Skeletal muscle tissue (tissue), 4 donors: Measurements from ENCODE around the gene ARCN1. TPM values are rescaled to one million over a fixed set of nuclear protein-coding genes. Genes with fewer than 3 reads are reported as not detected.

Experiments used
- H3K27ac ChIP-seq: one replicate; pipeline ENCODE4 v1.7.0; 2013; ENCODE audit warnings: mild to moderate bottlenecking, low read depth, low read length, inconsistent platforms
- H3K27me3 ChIP-seq, 3 donors: one replicate each; pipeline ENCODE4 v1.7.0; 2013; ENCODE audit warnings: low read length in 3 of 3; ENCODE audit not compliant: control insufficient read depth in 3 of 3, insufficient read depth in 3 of 3
- H3K36me3 ChIP-seq, 3 donors: one replicate each; pipeline ENCODE4 v1.7.0; 2013; ENCODE audit warnings: low read length in 3 of 3; ENCODE audit not compliant: control insufficient read depth in 3 of 3, insufficient read depth in 3 of 3
- H3K4me1 ChIP-seq, 3 donors: one replicate each; pipeline ENCODE4 v1.7.0; 2013; ENCODE audit warnings: low read length in 3 of 3, mild to moderate bottlenecking in 3 of 3; ENCODE audit not compliant: control insufficient read depth in 3 of 3, insufficient read depth in 3 of 3
- H3K4me3 ChIP-seq, 3 donors: one replicate each; pipeline ENCODE4 v1.7.0; 2013; ENCODE audit warnings: low read length in 3 of 3
- H3K9ac ChIP-seq, 3 donors: one replicate each; pipeline ENCODE4 v1.7.0; 2013; ENCODE audit warnings: low read length in 3 of 3, mild to moderate bottlenecking in 3 of 3, moderate library complexity in 2 of 3, low read depth in 1 of 3
- H3K9me3 ChIP-seq, 3 donors: one replicate each; pipeline ENCODE4 v1.7.0; 2013; ENCODE audit warnings: low read length in 3 of 3; ENCODE audit not compliant: control insufficient read depth in 3 of 3
- total RNA-seq: library from RNA; depleted of rRNA; stranded (reverse); fragments of >200 nt; gene quantifications from one replicate; pipeline ENCODE4 v1.2.3, GENCODE V29; 2014
- donor health status: Osteomylitis.

The ARCN1 gene
- total RNA-seq, 1 donor from 2014 or later = 61.1 TPM

DNA sequence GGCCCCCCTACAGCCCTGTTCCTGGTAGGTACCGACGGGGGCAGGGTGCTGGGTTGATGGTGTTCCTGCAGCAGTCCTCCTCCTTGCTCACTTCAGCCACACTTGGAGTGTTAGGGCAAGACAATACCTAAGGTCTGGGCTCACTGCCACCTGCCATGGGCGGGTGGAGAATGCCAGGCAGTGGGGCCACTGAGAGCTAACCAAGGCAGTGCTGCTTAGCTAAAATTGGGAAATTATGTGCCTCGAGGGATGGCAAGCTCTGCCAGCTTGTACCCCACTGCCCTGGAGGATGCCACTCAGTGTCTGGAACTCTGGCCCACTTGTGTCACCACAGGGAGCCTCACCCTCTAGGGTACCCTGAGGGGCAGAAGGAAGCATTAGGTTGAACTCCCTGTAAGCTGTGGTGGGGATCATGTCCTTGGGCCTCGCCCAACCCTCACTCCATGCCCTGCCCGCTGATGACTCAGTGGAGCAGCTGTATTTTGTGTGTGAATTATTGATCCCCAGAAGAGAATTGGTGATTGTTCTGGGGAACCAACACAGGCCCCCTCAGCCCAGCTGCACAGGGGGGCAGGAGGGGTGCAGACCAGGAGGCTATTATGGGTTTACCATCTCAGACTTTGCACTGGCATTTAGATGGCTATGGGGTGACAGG is 53.0 kb downstream of the ARCN1 start:
- Histone ChIP-seq H3K36me3 (peaks cover 31 to 33% (median 31%) of the 10 kb centered on the region in 3 donors), H3K9me3 (no peaks in the 10 kb centered on the region), H3K27me3 (no peaks in the 10 kb centered on the region), H3K4me1 (peaks cover 58 to 75% (median 69%) of the 10 kb centered on the region in 3 donors), H3K27ac (no peak overlapping the region), H3K9ac (peak overlapping the region in 1 of 3 donors; percentile 25), H3K4me3 (no peak overlapping the region)

- Histone ChIP-seq H3K27me3 (no peaks in the 10 kb centered on the region), H3K36me3 (peaks cover 31 to 39% (median 31%) of the 10 kb centered on the region in 3 donors), H3K4me3 (no peak overlapping the region), H3K27ac (no peak overlapping the region), H3K9me3 (no peaks in the 10 kb centered on the region), H3K4me1 (peaks cover 54 to 72% (median 65%) of the 10 kb centered on the region in 3 donors), H3K9ac (no peak overlapping the region)
Measured at GRCh38 chr11:118625976-118626375, 53.8 kb downstream of the ARCN1 start.

GRCh38 chr11:118627566-118627965 is 55.4 kb downstream of the ARCN1 start:
- peak overlapping the region in 1 of 3 donors; percentile 62 for H3K9ac ChIP-seq
- H3K27me3 ChIP-seq = no peaks in the 10 kb centered on the region
- H3K36me3 ChIP-seq = peaks cover 34 to 53% (median 44%) of the 10 kb centered on the region in 3 donors
- peak overlapping the region; percentile 48 for H3K27ac ChIP-seq
- H3K4me3 ChIP-seq = no peak overlapping the region
- H3K9me3 ChIP-seq = no peaks in the 10 kb centered on the region
- H3K4me1 ChIP-seq = peaks cover 45 to 65% (median 59%) of the 10 kb centered on the region in 3 donors

- H3K4me3 ChIP-seq = no peak overlapping the region
- H3K27me3 ChIP-seq = no peaks in the 10 kb centered on the region
- H3K36me3 ChIP-seq = peaks cover 34 to 54% (median 44%) of the 10 kb centered on the region in 3 donors
- H3K4me1 ChIP-seq = peaks cover 42 to 62% (median 57%) of the 10 kb centered on the region in 3 donors
- peak overlapping the region in 2 of 3 donors; percentile 23 to 62 for H3K9ac ChIP-seq
- no peaks in the 10 kb centered on the region for H3K9me3 ChIP-seq
- peak overlapping the region; percentile 48 for H3K27ac ChIP-seq
Measured at GRCh38 chr11:118628031-118628430, 55.8 kb downstream of the ARCN1 start.

- peaks cover 42 to 62% (median 57%) of the 10 kb centered on the region in 3 donors for H3K4me1 ChIP-seq
- no peaks in the 10 kb centered on the region for H3K27me3 ChIP-seq
- peaks cover 34 to 54% (median 44%) of the 10 kb centered on the region in 3 donors for H3K36me3 ChIP-seq
- H3K27ac ChIP-seq = peak overlapping the region; percentile 48
- no peak overlapping the region for H3K4me3 ChIP-seq
- peak overlapping the region in 2 of 3 donors; percentile 23 to 62 for H3K9ac ChIP-seq
- no peaks in the 10 kb centered on the region for H3K9me3 ChIP-seq
Measured at GRCh38 chr11:118628432-118628831, 56.2 kb downstream of the ARCN1 start.

DNA sequence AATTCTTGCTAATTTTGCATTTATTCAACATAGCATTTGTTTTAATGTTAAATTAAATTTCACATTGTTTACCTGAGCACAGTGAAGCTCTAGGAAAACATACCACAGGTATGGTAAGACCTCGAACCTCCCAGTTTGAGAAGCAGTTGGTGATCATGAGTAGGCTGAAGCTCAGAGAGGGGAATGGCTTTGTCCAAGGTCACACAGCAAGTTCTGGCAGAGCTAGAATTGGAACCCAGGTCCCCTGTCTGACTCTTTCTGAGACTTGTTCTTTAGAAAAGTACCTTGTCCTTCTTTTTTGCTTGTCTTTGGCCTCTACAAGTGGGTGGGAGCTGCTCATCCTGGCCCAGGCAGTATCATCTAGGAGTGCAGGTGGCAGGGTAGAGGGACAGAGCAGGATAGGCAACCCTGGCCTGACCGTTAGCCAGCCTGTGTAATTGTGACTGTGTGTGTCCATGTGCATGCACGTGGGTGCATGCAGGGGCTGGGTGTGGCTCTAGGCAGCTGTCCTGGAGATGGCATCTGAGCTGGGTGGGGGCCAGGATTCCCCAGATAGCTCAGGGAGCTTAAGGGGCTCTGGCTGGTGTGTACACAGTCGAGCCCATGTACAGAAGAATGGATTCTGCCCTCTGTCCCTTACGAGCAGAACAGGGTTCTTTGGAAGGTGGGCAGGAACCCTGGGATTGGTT is 56.8 kb downstream of the ARCN1 start:
- peak overlapping the region; percentile 48 for H3K27ac ChIP-seq
- no peaks in the 10 kb centered on the region for H3K27me3 ChIP-seq
- H3K9ac ChIP-seq = no peak overlapping the region
- H3K4me1 ChIP-seq = peaks cover 45 to 64% (median 59%) of the 10 kb centered on the region in 3 donors
- no peaks in the 10 kb centered on the region for H3K9me3 ChIP-seq
- H3K4me3 ChIP-seq = no peak overlapping the region
- peaks cover 34 to 54% (median 44%) of the 10 kb centered on the region in 3 donors for H3K36me3 ChIP-seq

GRCh38 chr11:118629761-118630661 is 57.8 kb downstream of the ARCN1 start:
- no peaks in the 10 kb centered on the region for H3K27me3 ChIP-seq
- no peak overlapping the region for H3K27ac ChIP-seq
- H3K4me1 ChIP-seq = peaks cover 50 to 70% (median 67%) of the 10 kb centered on the region in 3 donors
- H3K9me3 ChIP-seq = no peaks in the 10 kb centered on the region
- no peak overlapping the region for H3K4me3 ChIP-seq
- H3K36me3 ChIP-seq = peaks cover 30 to 49% (median 40%) of the 10 kb centered on the region in 3 donors
- no peak overlapping the region for H3K9ac ChIP-seq

DNA sequence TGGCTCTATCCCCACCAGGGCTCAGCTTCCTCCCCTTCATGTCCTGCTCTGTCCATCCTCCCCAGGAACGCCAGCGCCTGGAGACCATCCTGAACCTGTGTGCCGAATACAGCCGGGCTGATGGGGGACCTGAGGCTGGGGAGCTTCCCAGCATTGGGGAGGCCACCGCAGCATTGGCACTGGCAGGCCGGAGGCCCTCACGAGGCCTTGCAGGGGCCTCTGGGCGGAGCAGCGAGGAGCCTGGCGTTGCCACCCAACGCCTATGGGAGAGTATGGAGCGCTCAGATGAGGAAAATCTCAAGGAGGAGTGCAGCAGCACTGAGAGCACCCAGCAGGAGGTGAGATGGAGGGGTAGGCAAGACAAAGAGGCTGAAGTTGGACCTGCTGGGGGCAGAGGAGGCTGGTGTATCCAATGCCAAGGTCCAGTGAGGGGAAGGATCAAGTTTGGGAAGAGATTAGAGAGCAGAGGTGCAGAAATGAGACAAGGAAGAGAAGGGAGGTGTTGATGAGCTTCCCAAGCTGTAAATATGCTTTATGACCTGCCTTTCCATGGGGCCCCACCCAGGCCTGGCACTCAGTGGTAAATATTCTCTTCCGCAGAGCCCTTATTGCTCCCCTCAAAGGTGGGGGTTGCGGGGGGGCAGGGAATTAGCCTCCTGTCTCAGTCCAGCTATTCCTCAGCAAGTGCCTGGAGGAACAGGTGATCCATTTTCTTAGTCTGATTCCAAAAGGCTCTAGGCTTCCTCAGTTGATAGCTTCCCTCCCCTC is 59.1 kb downstream of the ARCN1 start:
- H3K4me1 ChIP-seq = peaks cover 50 to 73% (median 72%) of the 10 kb centered on the region in 3 donors
- H3K4me3 ChIP-seq = no peak overlapping the region
- no peaks in the 10 kb centered on the region for H3K27me3 ChIP-seq
- peaks cover 27 to 47% (median 45%) of the 10 kb centered on the region in 3 donors for H3K36me3 ChIP-seq
- H3K27ac ChIP-seq = no peak overlapping the region
- no peak overlapping the region for H3K9ac ChIP-seq
- H3K9me3 ChIP-seq = no peaks in the 10 kb centered on the region
